HCT116 (cell line): ENCODE results near the gene LTO1. TPM values are rescaled to one million over a fixed set of nuclear protein-coding genes. Genes with fewer than 3 reads are reported as not detected.
"Not testable (repeated sequence)": the region's sequence is repeated elsewhere in the genome, so short reads cannot be mapped to it uniquely, and the experiment has no call there.

ENCODE experiments used
- ATAC-seq: fragments of 200-7000 bp; cut with Tn5 transposase; 2 replicates; pipeline ENCODE4 v1.9.1; 2020; ENCODE audit warnings: mild to moderate bottlenecking, moderate library complexity
- BruUV-seq: library from RNA; stranded (reverse); fragments of 400-500 nt; replicated peaks from 2 replicates; lab custom pipeline; 2021; lab: Mats Ljungman, UMichigan
- CTCF ChIA-PET: fragments of 300-600 bp; sonication (Branson Sonifier 250); formaldehyde crosslinking; loops from one replicate; lab custom pipeline; 2021; ENCODE audit warnings: antibody characterized with exemption; lab: Charles Lee
- POLR2A ChIA-PET: fragments of 300-600, 350-600 bp; sonication (Branson Sonifier 250); formaldehyde crosslinking; loops from one replicate; lab custom pipeline; 2021; ENCODE audit warnings: antibody characterized with exemption; lab: Charles Lee
- RAD21 ChIA-PET, 2 experiments: fragments of 300-600 bp; sonication (Branson Sonifier 250); formaldehyde crosslinking; loops; one replicate each; lab custom pipeline; 2023; ENCODE audit warnings: low total read pairs in 2 of 2; ENCODE audit not compliant: uncharacterized antibody in 2 of 2, unreplicated experiment in 2 of 2, low non-redundant PET in 1 of 2; lab: Charles Lee
- DNase-seq: peaks from one replicate; pipeline ENCODE4 v3.0.0-alpha.2; 2010; ENCODE audit warnings: low read depth, low spot score
- H2AFZ ChIP-seq: fragments of 200-600 bp; shearing (Covaris generic), sonication (generic); 2 replicates; pipeline ENCODE4 v1.6.1; 2017; ENCODE audit warnings: low read depth, mixed run types, mixed read lengths, antibody characterized with exemption, low read length; ENCODE audit not compliant: poor library complexity, severe bottlenecking
- H3K27ac ChIP-seq: 2 replicates; pipeline ENCODE4 v1.5.1; 2012; ENCODE audit warnings: low read depth, low read length
- H3K27me3 ChIP-seq: fragments of 200-600 bp; sonication (generic); 2 replicates; pipeline ENCODE4 v1.6.1; 2016; ENCODE audit warnings: mixed run types, low read length, mixed read lengths; ENCODE audit not compliant: insufficient read depth
- H3K36me3 ChIP-seq, 2 experiments: fragments of 200-500 bp in 1 of 2; fragments of 200-600 bp in 1 of 2; sonication (Bioruptor generic) in 1 of 2; sonication (generic) in 1 of 2; 2 replicates each; pipeline versions ENCODE4 v1.5.1 to v1.6.1; 2014 to 2016; ENCODE audit warnings: low read length in 2 of 2, inconsistent platforms in 1 of 2, mixed read lengths in 1 of 2, mixed run types in 1 of 2; ENCODE audit not compliant: insufficient read depth in 2 of 2, control insufficient read depth in 1 of 2
- H3K4me1 ChIP-seq, 2 experiments: fragments of 200-600 bp in 1 of 2; sonication (generic) in 1 of 2; 2 replicates each; pipeline versions ENCODE4 v1.5.1 to v1.6.1; 2012 to 2017; ENCODE audit warnings: low read length in 2 of 2, inconsistent platforms in 1 of 2, mild to moderate bottlenecking in 1 of 2, mixed read lengths in 1 of 2, mixed run types in 1 of 2, moderate library complexity in 1 of 2; ENCODE audit not compliant: insufficient read depth in 2 of 2, control insufficient read depth in 1 of 2
- H3K4me2 ChIP-seq: fragments of 200-600 bp; sonication (generic); 2 replicates; pipeline ENCODE4 v1.6.1; 2017; ENCODE audit warnings: mixed run types, low read length, mixed read lengths
- H3K4me3 ChIP-seq, 2 experiments: fragments of 200-600 bp in 1 of 2; sonication (generic) in 1 of 2; replicated peaks in 1 of 2; 2 replicates each; pipeline ENCODE4 v1.5.1; 2011 to 2016; ENCODE audit warnings: low read length in 2 of 2, control low read depth in 1 of 2, low read depth in 1 of 2, mild to moderate bottlenecking in 1 of 2, mixed read lengths in 1 of 2, mixed run types in 1 of 2
- H3K79me2 ChIP-seq: fragments of 200-600 bp; sonication (generic); 2 replicates; pipeline ENCODE4 v1.6.1; 2017; ENCODE audit warnings: mild to moderate bottlenecking, mixed run types, low read length, moderate library complexity, mixed read lengths; ENCODE audit not compliant: insufficient read depth
- H3K9ac ChIP-seq: fragments of 200-600 bp; sonication (generic); 2 replicates; pipeline ENCODE4 v1.6.1; 2016; ENCODE audit warnings: low read length, mixed read lengths
- H3K9me2 ChIP-seq: fragments of 200-600 bp; sonication (generic), shearing (Covaris generic); 2 replicates; pipeline ENCODE4 v1.6.1; 2017; ENCODE audit warnings: mixed run types, mild to moderate bottlenecking, moderate library complexity; ENCODE audit not compliant: insufficient read depth
- H3K9me3 ChIP-seq, 2 experiments: fragments of 200-500 bp in 1 of 2; fragments of 200-600 bp in 1 of 2; sonication (Bioruptor generic) in 1 of 2; sonication (generic) in 1 of 2; 2 replicates each; pipeline ENCODE4 v1.6.1; 2014 to 2017; ENCODE audit warnings: low read length in 2 of 2, mixed read lengths in 2 of 2, inconsistent platforms in 1 of 2, low read depth in 1 of 2, mild to moderate bottlenecking in 1 of 2, mixed run types in 1 of 2, moderate library complexity in 1 of 2; ENCODE audit not compliant: control insufficient read depth in 1 of 2, insufficient read depth in 1 of 2
- H4K20me1 ChIP-seq: fragments of 200-600 bp; sonication (generic), shearing (Covaris generic); 2 replicates; pipeline ENCODE4 v1.6.1; 2017; ENCODE audit warnings: mixed run types, mild to moderate bottlenecking, moderate library complexity; ENCODE audit not compliant: insufficient read depth
- ELF1 ChIP-seq: IDR thresholded peaks from 2 replicates; pipeline ENCODE4 v1.6.1; 2012; ENCODE audit warnings: low read depth, borderline replicate concordance
- EZH2phosphoT487 ChIP-seq: fragments of 200-600 bp; IDR thresholded peaks from 2 replicates; pipeline ENCODE4 v1.6.1; 2018; ENCODE audit warnings: antibody characterized with exemption, borderline replicate concordance
- FOSL1 ChIP-seq: IDR thresholded peaks from 2 replicates; pipeline ENCODE4 v1.6.1; 2012; ENCODE audit warnings: low read depth
- JUND ChIP-seq: IDR thresholded peaks from 2 replicates; pipeline ENCODE4 v1.6.1; 2012
- RAD21 ChIP-seq: IDR thresholded peaks from 2 replicates; pipeline ENCODE4 v1.6.1; 2012; ENCODE audit warnings: low read depth, mild to moderate bottlenecking
- SP1 ChIP-seq: IDR thresholded peaks from 2 replicates; pipeline ENCODE4 v1.6.1; 2012; ENCODE audit warnings: low read depth
- YY1 ChIP-seq: IDR thresholded peaks from 2 replicates; pipeline ENCODE4 v1.6.1; 2011; ENCODE audit warnings: low read length, low read depth, moderate library complexity, mild to moderate bottlenecking; ENCODE audit not compliant: insufficient replicate concordance; ENCODE audit errors: extremely low read depth
- ZFX ChIP-seq: fragments of 450-650 bp; IDR thresholded peaks from 2 replicates; pipeline ENCODE4 v1.6.1; 2017
- intact Hi-C: fragments of 100-400 bp; cut with micrococcal nuclease; formaldehyde crosslinking; loops from 2 replicates; pipeline ENCODE4 v1.10.0; 2022
- total RNA-seq: library from RNA; stranded (reverse); gene quantifications from one replicate; pipeline ENCODE4 v1.2.1, GENCODE V29; 2021; ENCODE audit not compliant: unreplicated experiment
- TF ChIP-seq, protein P1 (sequence below): IDR thresholded peaks from 2 replicates; pipeline ENCODE4 v1.6.1; 2012; ENCODE audit warnings: low read depth

LTO1 gene
- total RNA-seq, 1 experiment from 2014 or later = 21.3 TPM

DNA sequence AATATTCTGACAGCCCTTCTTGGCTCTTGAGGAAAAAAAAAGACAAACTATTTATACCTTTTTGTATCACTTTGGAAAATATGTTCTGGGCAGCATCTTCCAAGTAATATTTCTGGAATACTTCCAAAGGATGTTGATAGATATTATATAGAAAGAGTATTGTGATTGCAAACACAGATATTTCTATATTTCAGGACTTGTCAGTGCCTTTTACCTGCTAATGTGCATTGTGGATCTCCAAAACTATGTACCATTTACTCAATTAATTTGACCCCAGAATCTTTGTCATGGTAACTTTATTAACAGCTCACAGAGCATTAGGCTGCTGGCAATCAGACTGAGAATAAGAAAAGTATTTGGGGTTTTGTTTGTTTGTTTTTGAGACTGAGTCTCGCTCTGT, 50.9 kb downstream of the LTO1 start:
- no peaks in the 10 kb centered on the region for H4K20me1 ChIP-seq
- H3K9me3 ChIP-seq = no peaks in the 10 kb centered on the region
- no peak overlapping the region for H2AFZ ChIP-seq
- ATAC-seq = no peak
- no peak overlapping the region for H3K4me3 ChIP-seq
- no peak overlapping the region for H3K9ac ChIP-seq
- POLR2A ChIA-PET = no interaction called here
- CTCF ChIA-PET = no interaction called here
- no TSS peak for BruUV-seq
- no peaks in the 10 kb centered on the region for H3K36me3 ChIP-seq
- no peaks in the 10 kb centered on the region for H3K27me3 ChIP-seq
- no peaks in the 10 kb centered on the region for H3K79me2 ChIP-seq
- DNase-seq = no peak
- no peaks in the 10 kb centered on the region for H3K9me2 ChIP-seq
- RAD21 ChIA-PET = no interaction called here
- TF ChIP-seq EZH2phosphoT487 (no peak), RAD21 (no peak), SP1 (no peak), YY1 (no peak), ELF1 (no peak), JUND (no peak), FOSL1 (no peak), ZFX (no peak)
- TF ChIP-seq, protein P1, sequence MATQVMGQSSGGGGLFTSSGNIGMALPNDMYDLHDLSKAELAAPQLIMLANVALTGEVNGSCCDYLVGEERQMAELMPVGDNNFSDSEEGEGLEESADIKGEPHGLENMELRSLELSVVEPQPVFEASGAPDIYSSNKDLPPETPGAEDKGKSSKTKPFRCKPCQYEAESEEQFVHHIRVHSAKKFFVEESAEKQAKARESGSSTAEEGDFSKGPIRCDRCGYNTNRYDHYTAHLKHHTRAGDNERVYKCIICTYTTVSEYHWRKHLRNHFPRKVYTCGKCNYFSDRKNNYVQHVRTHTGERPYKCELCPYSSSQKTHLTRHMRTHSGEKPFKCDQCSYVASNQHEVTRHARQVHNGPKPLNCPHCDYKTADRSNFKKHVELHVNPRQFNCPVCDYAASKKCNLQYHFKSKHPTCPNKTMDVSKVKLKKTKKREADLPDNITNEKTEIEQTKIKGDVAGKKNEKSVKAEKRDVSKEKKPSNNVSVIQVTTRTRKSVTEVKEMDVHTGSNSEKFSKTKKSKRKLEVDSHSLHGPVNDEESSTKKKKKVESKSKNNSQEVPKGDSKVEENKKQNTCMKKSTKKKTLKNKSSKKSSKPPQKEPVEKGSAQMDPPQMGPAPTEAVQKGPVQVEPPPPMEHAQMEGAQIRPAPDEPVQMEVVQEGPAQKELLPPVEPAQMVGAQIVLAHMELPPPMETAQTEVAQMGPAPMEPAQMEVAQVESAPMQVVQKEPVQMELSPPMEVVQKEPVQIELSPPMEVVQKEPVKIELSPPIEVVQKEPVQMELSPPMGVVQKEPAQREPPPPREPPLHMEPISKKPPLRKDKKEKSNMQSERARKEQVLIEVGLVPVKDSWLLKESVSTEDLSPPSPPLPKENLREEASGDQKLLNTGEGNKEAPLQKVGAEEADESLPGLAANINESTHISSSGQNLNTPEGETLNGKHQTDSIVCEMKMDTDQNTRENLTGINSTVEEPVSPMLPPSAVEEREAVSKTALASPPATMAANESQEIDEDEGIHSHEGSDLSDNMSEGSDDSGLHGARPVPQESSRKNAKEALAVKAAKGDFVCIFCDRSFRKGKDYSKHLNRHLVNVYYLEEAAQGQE = no peak
- no peak overlapping the region for H3K27ac ChIP-seq
- intact Hi-C loops = no loop called here
- H3K4me2 ChIP-seq = no peak overlapping the region
- no peaks in the 10 kb centered on the region for H3K4me1 ChIP-seq

DNA sequence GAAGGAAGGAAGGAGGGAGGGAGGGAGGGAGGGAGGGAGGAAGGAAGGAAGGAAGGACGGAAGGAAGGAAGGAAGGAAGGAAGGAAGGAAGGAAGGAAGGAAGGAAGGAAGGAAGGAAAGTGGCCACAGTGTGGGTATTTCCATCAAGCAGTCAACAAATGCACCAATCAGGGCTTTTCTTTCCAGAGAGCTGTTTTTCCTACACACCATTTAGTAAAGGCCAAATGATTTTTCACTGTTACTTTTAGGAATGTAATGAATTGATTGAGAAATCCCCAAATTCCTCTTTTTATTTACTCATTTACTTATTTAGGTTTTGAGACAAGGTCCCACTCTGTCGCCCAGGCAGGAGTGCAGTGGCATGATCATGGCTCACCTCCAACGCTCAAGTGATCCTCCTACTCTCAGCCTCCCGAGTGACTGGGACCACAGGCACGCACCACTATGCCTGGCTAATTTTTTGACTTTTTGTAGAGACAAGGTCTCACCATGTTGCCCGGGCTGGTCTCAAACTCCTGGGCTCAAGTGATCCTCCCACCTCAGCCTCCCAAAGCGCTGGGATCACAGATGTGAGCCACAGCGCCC, 53.0 kb downstream of the LTO1 start:
- ATAC-seq, H3K4me1 ChIP-seq, H3K27ac ChIP-seq, H3K4me3 ChIP-seq, H3K9me2 ChIP-seq, CTCF ChIA-PET, H2AFZ ChIP-seq, RAD21 ChIA-PET, H3K36me3 ChIP-seq, BruUV-seq, DNase-seq, H3K79me2 ChIP-seq, H3K9ac ChIP-seq, H3K9me3 ChIP-seq, H3K27me3 ChIP-seq, H3K4me2 ChIP-seq, H4K20me1 ChIP-seq, intact Hi-C loops, POLR2A ChIA-PET: not testable (repeated sequence)
